DMS153 (cell line): Measurements from ENCODE around the gene MRPL37.
"Not testable (repeated sequence)": the region's sequence is repeated elsewhere in the genome, so short reads cannot be mapped to it uniquely, and the experiment has no call there.

Source experiments
- DNase-seq: peaks from one replicate; lab custom pipeline; 2025; lab: John Stamatoyannopoulos, UW

The MRPL37 gene

GRCh38 chr1:54220004-54220811 is 20.2 kb downstream of the MRPL37 start:
- no peak for DNase-seq

DNA sequence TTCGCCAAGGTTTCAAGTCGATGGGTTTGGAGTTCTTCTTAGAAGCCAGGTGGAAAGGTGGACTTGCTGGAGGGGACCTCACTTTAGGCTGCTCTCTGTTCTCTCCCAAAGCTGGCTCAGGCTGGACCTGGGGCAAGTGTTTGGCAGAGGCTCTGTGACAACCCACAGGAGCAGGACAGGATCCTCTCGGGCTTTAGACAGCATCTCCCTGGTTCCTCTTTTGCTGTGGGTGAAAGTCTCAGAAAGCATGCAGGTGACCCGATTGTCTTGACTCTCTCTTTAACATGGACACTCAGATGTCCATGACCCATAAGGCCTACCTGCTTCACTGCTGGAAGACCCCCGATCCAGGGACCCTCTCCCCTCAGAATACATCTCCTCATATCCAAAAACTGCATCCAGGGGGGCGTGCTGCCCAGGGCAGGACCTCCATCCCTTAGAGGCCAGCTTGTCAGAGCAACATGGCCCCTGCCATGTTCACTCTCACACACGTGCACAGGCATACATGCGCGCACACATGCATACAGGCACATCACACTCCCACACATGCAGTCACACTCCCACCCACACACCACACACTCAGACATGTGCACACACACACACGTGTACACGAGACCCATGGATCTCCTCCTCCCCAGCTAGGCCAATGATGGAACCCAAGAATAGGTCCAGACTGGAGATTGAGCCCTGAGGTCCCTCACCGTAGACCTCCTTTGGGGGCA is 21.3 kb downstream of the MRPL37 start:
- DNase-seq = no peak

DNA sequence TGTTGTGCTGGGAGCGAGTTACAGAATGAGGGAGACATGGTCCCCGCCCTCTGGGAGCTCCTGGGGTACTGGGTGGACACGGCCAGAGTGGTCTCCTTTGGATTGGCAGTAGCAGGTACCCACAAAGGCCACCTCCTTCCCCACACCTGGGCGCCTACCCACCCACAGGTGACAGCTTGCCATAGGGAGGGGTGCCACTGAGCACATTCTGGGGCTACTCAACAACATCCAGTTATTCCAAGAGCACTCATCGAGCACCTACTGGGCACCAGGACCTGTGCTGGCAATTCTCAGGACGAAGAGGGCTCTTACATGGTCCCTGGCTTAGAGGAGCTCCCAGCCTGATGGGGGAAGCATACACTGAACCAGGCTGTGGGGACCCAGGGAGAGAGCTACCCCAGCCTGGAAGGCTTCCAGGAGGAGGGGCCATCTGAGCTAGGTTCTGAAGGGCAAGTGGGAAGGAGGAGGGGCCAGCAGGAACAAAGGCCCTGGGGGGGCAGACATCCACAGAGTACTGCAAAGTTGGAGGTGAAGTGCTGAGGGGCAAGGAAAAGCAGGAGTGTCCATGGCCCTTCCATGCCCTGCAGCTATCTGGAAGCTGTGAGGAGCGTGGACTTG is 22.0 kb downstream of the MRPL37 start:
- DNase-seq = no peak

DNA sequence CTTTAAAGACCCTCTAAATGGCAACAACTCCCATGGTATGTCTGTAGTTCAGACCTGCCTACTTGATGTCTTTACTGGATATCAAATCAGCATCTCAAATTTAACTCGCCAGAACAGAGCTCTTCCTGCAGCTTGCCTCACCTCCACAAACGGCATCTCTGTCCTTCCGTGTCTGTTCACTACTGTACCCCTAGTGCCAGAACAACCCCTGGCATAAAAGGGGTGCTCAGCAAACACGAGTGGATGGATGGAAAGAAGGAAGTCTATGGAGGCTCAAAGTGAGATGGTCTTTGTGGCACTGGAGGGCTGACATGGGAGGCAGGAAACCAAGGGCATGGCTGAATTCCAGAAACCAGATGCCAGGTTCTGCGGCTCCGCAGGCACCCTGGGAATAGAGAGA is 22.7 kb downstream of the MRPL37 start:
- no peak for DNase-seq

GRCh38 chr1:54223441-54224202 is 23.7 kb downstream of the MRPL37 start:
- no peak for DNase-seq

DNA sequence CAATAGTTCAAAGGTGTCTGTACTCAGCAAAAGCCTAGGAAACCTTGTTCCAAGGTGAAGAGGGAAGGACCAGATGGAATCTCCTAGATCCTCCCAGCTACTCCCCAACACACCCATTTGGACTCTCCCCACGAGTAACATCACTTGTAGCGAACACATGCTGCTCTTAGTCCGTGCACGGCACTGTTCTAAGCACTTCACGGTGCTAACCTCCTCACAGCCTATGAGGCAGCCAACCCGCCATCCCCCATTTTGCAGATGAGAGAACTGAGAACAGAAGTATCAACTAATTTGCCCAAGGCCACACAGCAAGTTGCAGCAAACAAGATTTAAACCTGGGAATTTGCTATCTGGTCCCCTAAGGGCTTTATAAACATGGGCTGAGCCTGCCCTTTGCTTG is 24.3 kb downstream of the MRPL37 start:
- DNase-seq = no peak

- DNase-seq = no peak
Measured at GRCh38 chr1:54225378-54225777, 25.4 kb downstream of the MRPL37 start.

- no peak for DNase-seq
Measured at GRCh38 chr1:54225986-54226559, 26.1 kb downstream of the MRPL37 start.

DNA sequence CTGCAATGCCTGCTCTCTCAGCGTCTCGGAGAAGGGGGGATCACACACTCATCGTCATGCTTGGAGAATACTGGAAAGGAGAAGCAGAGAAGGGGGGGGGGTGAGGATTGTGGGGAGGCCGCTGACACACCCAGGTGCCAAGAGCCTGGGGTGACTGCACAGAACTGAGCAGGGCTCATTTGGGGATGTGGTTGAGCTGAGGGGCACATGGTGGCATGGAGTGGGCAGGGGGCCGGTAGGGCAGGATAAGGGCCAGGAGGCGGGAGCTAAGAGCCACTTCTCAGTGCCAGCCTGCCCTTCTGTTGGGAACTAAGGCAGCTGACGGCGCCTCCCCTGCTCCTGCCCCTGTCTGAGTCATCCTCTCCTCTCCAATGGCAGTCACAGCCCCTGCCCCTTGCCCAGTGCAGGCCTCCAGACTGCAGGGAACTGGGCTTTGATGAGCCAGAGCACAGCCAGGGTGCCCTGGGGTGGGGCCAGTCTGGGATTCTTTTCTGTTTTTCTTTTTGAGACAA is 27.2 kb downstream of the MRPL37 start:
- no peak for DNase-seq

GRCh38 chr1:54227891-54228310 is 27.9 kb downstream of the MRPL37 start:
- DNase-seq = no peak

GRCh38 chr1:54228638-54229079 is 28.7 kb downstream of the MRPL37 start:
- no peak for DNase-seq

DNA sequence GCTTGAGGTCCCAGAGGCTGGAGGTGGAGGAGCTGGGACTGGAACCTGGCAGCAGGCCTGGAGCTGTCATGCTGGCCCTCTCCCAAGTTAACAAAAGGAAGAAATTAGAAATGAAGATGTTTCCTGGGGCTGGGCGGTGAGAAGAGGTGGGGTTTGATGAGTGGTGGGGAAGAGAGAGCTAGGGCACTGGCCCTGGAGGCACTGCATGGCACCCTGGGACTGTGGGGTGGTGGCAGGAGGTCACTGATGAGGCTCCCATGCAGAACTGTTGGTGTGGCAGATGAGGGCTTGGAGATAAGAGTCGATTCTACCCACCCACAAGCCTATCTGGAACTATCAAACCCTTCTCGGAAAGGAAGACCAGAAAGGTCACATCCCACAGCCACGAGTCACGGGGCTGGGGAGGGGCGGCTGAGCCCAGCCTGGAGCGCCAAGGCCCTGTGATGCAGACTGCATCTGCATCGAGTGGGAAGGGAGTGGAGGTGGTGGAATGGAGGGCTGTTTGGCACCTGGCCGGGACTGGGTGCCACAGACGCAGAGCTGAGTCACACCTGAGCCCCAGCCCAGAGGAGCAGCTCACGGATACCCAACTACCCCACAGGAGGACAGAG is 29.4 kb downstream of the MRPL37 start:
- DNase-seq = no peak

GRCh38 chr1:54230507-54231339 is 30.8 kb downstream of the MRPL37 start:
- no peak for DNase-seq

DNA sequence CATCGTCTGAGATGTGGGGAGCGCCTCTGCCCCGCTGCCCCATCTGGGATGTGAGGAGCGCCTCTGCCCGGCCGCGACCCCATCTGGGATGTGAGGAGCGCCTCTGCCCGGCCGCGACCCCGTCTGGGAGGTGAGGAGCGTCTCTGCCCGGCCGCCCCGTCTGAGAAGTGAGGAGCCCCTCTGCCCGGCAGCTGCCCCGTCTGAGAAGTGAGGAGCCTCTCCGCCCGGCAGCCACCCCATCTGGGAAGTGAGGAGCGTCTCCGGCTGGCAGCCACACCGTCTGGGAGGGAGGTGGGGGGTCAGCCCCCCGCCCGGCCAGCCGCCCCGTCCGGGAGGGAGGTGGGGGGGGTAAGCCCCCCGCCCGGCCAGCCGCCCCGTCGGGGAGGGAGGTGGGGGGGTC is 33.2 kb downstream of the MRPL37 start:
- not testable (repeated sequence) for DNase-seq

GRCh38 chr1:54234284-54234683 is 34.3 kb downstream of the MRPL37 start:
- DNase-seq = no peak

GRCh38 chr1:54237586-54237985 is 37.6 kb downstream of the MRPL37 start:
- no peak for DNase-seq

- no peak for DNase-seq
Measured at GRCh38 chr1:54238353-54239034, 38.5 kb downstream of the MRPL37 start.

- no peak for DNase-seq
Measured at GRCh38 chr1:54239035-54239383, 39.0 kb downstream of the MRPL37 start.

DNA sequence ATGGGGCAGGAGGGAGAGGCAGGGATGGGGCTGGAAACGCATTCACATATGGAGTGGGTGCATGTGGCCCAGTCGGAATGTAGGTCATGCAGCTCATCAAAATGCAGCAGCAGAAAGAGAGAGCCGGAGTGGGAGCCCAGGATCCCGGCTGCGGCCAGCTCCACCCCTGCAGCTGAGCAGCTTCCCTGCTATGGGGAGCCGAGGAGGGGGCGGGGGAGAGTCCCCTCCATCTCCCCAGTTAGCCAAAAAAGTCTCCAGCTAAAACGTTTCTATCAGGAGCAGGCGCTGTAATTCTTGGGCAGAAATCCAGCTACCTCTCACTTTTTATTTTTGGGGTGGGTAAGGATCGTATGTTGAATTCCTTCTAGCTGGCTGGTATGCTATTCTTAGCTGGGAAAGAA is 39.7 kb downstream of the MRPL37 start:
- no peak for DNase-seq
